ENCODE data around the gene PCARE.

The PCARE gene

DNA sequence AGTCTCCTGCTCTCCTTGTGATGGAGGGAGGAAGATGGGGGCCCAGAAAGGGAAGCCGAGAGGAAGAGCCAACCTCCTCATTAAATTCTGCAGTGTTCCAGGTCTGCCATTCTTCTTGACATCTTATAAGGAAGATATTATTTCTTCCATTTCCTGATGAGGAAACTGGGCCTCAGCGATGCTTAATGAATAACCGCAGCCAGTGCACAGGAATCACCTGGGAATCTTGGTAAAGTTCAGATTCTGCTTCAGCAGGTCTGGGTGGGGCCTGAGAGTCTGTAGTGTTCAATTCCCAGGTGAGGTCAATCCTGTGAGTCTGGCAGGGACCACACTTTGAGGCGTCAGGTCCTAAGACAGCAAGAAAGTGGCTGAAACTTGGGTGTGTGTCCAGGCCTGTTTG lies 17.3 kb downstream of the PCARE start:
- DNase-seq (ENCODE audit: insufficient read length, low spot score) (no peak), FAIRE-seq (no peak)
- TF ChIP-seq CTCF (IDR thresholded peaks at IDR 0.05; ENCODE audit: insufficient read depth, missing control alignments): no peak

DNA sequence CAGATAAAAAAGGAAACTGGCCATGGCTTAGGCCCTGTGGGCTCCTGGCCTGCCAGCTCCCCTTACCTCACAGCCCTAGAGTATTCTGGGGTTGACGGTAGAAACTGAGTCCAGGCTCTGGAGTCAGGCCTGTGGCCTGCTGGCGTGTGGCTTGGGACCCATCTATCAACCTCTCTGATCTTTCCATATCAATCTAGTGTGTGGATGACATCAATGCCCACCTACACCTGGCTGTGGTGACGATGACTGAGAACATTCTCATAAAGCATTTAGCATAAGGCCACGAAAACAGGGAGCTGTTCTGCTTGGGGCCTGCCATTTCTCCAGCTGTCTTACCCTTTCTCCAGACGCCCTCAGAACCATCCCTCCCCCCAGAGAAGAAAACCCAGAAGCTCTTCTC lies 17.9 kb downstream of the PCARE start:
- no peak for DNase-seq (ENCODE audit: insufficient read length, low spot score)
- FAIRE-seq: no peak
- no peak for TF ChIP-seq CTCF (IDR thresholded peaks at IDR 0.05; ENCODE audit: insufficient read depth, missing control alignments)

DNA sequence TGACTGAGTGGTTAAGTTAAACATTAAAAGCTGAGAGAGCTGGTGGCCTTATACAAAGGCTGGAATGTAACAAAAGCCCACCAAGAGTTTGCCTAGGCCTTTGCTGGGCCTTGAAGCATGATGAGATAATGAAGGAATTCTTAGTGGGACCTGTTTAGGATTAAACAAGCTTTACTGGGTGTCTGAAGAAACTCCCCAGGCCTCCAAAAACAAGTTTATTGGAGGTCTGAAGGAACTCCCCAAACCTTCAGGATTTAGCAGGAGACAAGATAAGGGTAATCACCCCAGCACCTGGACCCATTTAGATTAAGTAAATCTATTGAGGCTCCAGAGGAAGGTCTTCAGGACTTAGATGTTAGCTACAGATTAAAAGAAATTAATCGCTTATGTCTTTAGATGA lies 18.7 kb downstream of the PCARE start:
- no peak for FAIRE-seq
- TF ChIP-seq CTCF (IDR thresholded peaks at IDR 0.05; ENCODE audit: insufficient read depth, missing control alignments): no peak
- no peak for DNase-seq (ENCODE audit: insufficient read length, low spot score)

DNA sequence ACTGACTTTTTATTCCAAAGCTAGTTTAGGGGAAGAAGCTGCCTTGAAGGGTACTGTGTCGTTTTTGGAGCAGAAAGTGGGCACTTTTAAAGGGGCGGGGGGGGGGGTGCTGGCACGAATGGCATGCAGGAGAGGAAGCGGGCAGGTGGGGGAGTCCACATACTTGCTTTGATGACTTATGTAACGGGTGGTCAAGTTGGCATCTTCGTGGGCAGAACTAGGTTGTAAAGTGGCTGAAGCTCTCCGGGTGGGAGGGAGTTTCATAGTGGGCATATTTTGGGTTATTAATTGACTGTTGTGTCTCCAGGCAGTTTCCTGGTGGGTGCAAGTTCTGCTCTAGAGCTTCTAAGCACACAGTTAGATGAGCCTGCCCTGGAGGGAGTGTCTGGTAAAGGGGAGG lies 19.9 kb downstream of the PCARE start:
- no peak for TF ChIP-seq CTCF (IDR thresholded peaks at IDR 0.05; ENCODE audit: insufficient read depth, missing control alignments)
- FAIRE-seq (no peak), DNase-seq (ENCODE audit: insufficient read length, low spot score) (no peak)

DNA sequence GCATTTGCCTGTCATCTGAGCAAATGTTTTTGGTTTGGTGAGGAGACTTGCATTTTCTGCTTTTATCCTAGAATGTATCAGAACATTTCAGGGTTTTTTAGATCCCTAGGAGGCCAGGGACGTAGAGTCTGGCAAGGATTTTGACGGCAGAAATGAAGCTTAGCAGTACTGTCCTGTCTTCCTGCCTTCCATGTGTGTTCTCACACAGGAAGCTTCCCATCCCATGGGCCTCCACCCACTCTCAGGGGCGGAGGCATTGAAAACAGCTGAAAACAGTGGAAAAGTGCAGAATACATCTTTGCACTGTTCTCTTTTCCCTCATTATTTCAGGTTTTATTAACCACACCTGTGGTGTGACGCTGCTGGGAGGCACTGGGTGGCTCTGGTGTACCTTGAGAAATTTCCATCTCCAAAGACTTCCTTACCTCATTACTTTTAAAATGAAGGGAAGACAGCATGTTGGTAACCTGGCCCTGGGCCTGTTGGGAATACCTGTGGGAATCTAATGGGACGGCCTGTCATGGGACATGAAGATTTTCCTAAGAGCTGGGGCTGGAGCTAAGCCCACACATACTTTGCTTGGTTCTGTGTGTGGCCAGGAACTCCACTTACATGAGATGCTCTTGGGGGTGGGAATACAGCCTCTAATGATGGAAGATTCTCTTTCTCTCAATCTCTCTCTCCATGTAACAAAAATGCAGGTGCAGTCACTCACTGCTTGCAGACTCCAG lies 20.5 kb downstream of the PCARE start:
- DNase-seq (ENCODE audit: insufficient read length, low spot score) (no peak), FAIRE-seq (no peak)
- peak; percentile 30 for TF ChIP-seq CTCF (IDR thresholded peaks at IDR 0.05; ENCODE audit: insufficient read depth, missing control alignments)

DNA sequence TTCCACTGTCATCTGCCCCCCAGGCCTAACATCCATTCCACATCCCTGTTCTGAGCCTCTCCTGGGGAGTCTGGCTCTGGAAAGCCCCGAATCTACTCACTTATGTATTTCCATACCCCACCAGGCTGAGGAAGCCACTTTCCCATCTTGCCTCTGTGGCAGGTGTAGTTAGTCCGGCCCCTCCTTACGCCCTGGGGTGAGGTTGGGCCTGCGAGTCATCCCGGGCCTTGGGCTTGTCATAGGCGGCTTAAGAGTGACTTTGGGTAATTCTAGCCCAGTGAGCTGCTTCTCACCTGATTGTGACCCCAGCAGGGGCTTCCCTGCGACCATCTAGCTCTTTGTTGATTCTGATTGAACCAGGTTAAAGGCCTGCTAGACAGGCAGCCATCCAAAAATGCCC lies 21.1 kb downstream of the PCARE start:
- FAIRE-seq (no peak), DNase-seq (ENCODE audit: insufficient read length, low spot score) (no peak)
- TF ChIP-seq CTCF (IDR thresholded peaks at IDR 0.05; ENCODE audit: insufficient read depth, missing control alignments): no peak

DNA sequence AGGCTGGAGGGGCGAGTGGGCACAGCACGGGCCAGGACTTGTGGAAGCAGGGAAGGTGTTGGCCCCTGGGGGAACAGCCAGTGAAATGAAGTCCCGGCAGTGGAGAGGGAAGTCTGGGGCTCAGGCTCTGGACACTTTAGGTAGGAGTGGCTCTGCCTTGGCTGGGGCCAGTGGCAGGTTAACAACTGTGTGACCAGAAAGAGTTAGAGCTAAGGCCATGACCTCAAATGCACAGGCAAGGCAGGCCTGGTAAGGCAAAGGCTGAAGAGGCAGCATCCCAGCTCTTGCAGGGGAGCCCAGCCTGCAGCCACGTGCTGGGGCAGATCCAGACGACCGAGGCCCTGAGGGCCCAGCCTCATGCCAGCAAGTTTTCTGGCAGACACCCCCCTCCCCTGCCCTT lies 21.5 kb downstream of the PCARE start:
- TF ChIP-seq CTCF (IDR thresholded peaks at IDR 0.05; ENCODE audit: insufficient read depth, missing control alignments): no peak
- no peak for FAIRE-seq

More for the DNA sequence above, 21.5 kb downstream of the PCARE start:
- no peak for DNase-seq (ENCODE audit: insufficient read length, low spot score)
